H9 (cell line): ENCODE results near the gene FOLR2. TPM values are rescaled to one million over a fixed set of nuclear protein-coding genes. Genes with fewer than 3 reads are reported as not detected.

Source experiments
- DNase-seq: peaks from one replicate; pipeline ENCODE4 v3.0.0-alpha.2; 2017
- H2AFZ ChIP-seq: one replicate; pipeline ENCODE4 v1.6.1; 2013; ENCODE audit warnings: mild to moderate bottlenecking, low read length, control low read depth, moderate library complexity
- H2AK5ac ChIP-seq: 2 replicates; pipeline ENCODE4 v1.6.1; 2013; ENCODE audit warnings: low read length, control low read depth, mixed read lengths; ENCODE audit not compliant: insufficient read length
- H2BK120ac ChIP-seq: one replicate; pipeline ENCODE4 v1.6.1; 2013; ENCODE audit warnings: low read depth, mild to moderate bottlenecking, low read length, control low read depth, inconsistent platforms; ENCODE audit not compliant: poor library complexity, severe bottlenecking
- H2BK12ac ChIP-seq: 2 replicates; pipeline ENCODE4 v1.6.1; 2013; ENCODE audit warnings: low read length, control low read depth, mixed read lengths, low read depth; ENCODE audit not compliant: insufficient read length
- H2BK15ac ChIP-seq: 2 replicates; pipeline ENCODE4 v1.6.1; 2013; ENCODE audit warnings: low read depth, low read length, control low read depth
- H2BK20ac ChIP-seq: one replicate; pipeline ENCODE4 v1.6.1; 2013; ENCODE audit warnings: low read depth, mild to moderate bottlenecking, low read length, control low read depth, inconsistent platforms; ENCODE audit not compliant: poor library complexity, severe bottlenecking
- H2BK5ac ChIP-seq: 2 replicates; pipeline ENCODE4 v1.6.1; 2013; ENCODE audit warnings: low read length, control low read depth, mixed read lengths; ENCODE audit not compliant: insufficient read length
- H3K14ac ChIP-seq: 2 replicates; pipeline ENCODE4 v1.6.1; 2013; ENCODE audit warnings: low read length, control low read depth; ENCODE audit not compliant: insufficient read depth
- H3K18ac ChIP-seq: 2 replicates; pipeline ENCODE4 v1.6.1; 2013; ENCODE audit warnings: low read depth, mild to moderate bottlenecking, mixed read lengths, low read length, control low read depth; ENCODE audit not compliant: insufficient read length
- H3K23ac ChIP-seq: 2 replicates; pipeline ENCODE4 v1.6.1; 2013; ENCODE audit warnings: low read length, control low read depth, mixed read lengths, low read depth; ENCODE audit not compliant: insufficient read length
- H3K23me2 ChIP-seq: 2 replicates; pipeline ENCODE4 v1.6.1; 2013; ENCODE audit warnings: low read depth, mild to moderate bottlenecking, mixed read lengths, low read length, control low read depth; ENCODE audit not compliant: insufficient read length, poor library complexity, severe bottlenecking
- H3K27ac ChIP-seq: 2 replicates; pipeline ENCODE4 v1.5.1; 2013; ENCODE audit warnings: low read length, control low read depth, mixed read lengths, low read depth; ENCODE audit not compliant: insufficient read length
- H3K27me3 ChIP-seq: 2 replicates; pipeline ENCODE4 v1.6.1; 2013; ENCODE audit warnings: low read length, control low read depth, inconsistent platforms; ENCODE audit not compliant: insufficient read depth
- H3K4ac ChIP-seq: 2 replicates; pipeline ENCODE4 v1.6.1; 2013; ENCODE audit warnings: low read depth, mild to moderate bottlenecking, control low read depth, inconsistent platforms, low read length, moderate library complexity
- H3K4me1 ChIP-seq: 2 replicates; pipeline ENCODE4 v1.6.1; 2013; ENCODE audit warnings: low read length, control low read depth, inconsistent platforms; ENCODE audit not compliant: insufficient read depth
- H3K4me2 ChIP-seq: 2 replicates; pipeline ENCODE4 v1.6.1; 2013; ENCODE audit warnings: low read length, control low read depth, mixed read lengths; ENCODE audit not compliant: insufficient read length, insufficient read depth
- H3K56ac ChIP-seq: 2 replicates; pipeline ENCODE4 v1.6.1; 2013; ENCODE audit warnings: low read depth, mild to moderate bottlenecking, mixed read lengths, low read length, control low read depth; ENCODE audit not compliant: insufficient read length
- H3K79me1 ChIP-seq: 2 replicates; pipeline ENCODE4 v1.6.1; 2013; ENCODE audit warnings: low read depth, mild to moderate bottlenecking, moderate library complexity, low read length, control low read depth, inconsistent platforms; ENCODE audit not compliant: insufficient read depth, poor library complexity, severe bottlenecking
- H3K79me2 ChIP-seq: 2 replicates; pipeline ENCODE4 v1.6.1; 2013; ENCODE audit warnings: low read length, control low read depth, inconsistent platforms; ENCODE audit not compliant: insufficient read depth
- H3K9ac ChIP-seq: 2 replicates; pipeline ENCODE4 v1.6.1; 2013; ENCODE audit warnings: low read length, control low read depth, mixed read lengths; ENCODE audit not compliant: insufficient read length; ENCODE audit errors: extremely low read depth
- H3K9me3 ChIP-seq: one replicate; pipeline ENCODE4 v1.6.1; 2013; ENCODE audit warnings: low read depth, low read length, inconsistent platforms; ENCODE audit not compliant: control insufficient read depth
- H3T11ph ChIP-seq: one replicate; pipeline ENCODE4 v1.6.1; 2013; ENCODE audit warnings: mild to moderate bottlenecking, low read length, control low read depth, inconsistent platforms
- H4K20me1 ChIP-seq: one replicate; pipeline ENCODE4 v1.6.1; 2013; ENCODE audit not compliant: control insufficient read depth, insufficient read length, insufficient read depth
- H4K5ac ChIP-seq: 2 replicates; pipeline ENCODE4 v1.6.1; 2013; ENCODE audit warnings: low read depth, mild to moderate bottlenecking, mixed read lengths, low read length, control low read depth; ENCODE audit not compliant: insufficient read length
- H4K8ac ChIP-seq: replicated peaks from 2 replicates; pipeline ENCODE4 v1.6.1; 2013; ENCODE audit warnings: low read length, control low read depth, mixed read lengths, low read depth; ENCODE audit not compliant: insufficient read length
- H4K91ac ChIP-seq: 2 replicates; pipeline ENCODE4 v1.6.1; 2013; ENCODE audit warnings: low read depth, mild to moderate bottlenecking, moderate library complexity, mixed read lengths, low read length, control low read depth; ENCODE audit not compliant: insufficient read length
- H3K27ac Mint-ChIP-seq, 3 experiments: 2 replicates in 2 of 3; 3 replicates in 1 of 3; pipeline ENCODE4 v1.8.0; 2020 to 2021; ENCODE audit warnings: mixed read lengths in 3 of 3, mild to moderate bottlenecking in 1 of 3, moderate library complexity in 1 of 3
- H3K27me3 Mint-ChIP-seq: 2 replicates; pipeline ENCODE4 v1.8.0; 2021; ENCODE audit warnings: low read depth, mild to moderate bottlenecking, moderate library complexity, mixed read lengths
- H3K36me3 Mint-ChIP-seq, 3 experiments: 2 replicates in 2 of 3; 3 replicates in 1 of 3; pipeline ENCODE4 v1.8.0; 2020 to 2021; ENCODE audit warnings: low read depth in 3 of 3, mixed read lengths in 3 of 3; ENCODE audit not compliant: insufficient read depth in 1 of 3
- H3K4me1 Mint-ChIP-seq, 2 experiments: 2 replicates each; pipeline ENCODE4 v1.8.0; 2020; ENCODE audit warnings: mixed read lengths in 2 of 2
- H3K4me3 Mint-ChIP-seq, 2 experiments: 2 replicates in 1 of 2; 3 replicates in 1 of 2; pipeline ENCODE4 v1.8.0; 2020 to 2021; ENCODE audit warnings: mild to moderate bottlenecking in 2 of 2, mixed read lengths in 2 of 2, moderate library complexity in 1 of 2
- H3K9me3 Mint-ChIP-seq, 2 experiments: 2 replicates in 1 of 2; 3 replicates in 1 of 2; pipeline ENCODE4 v1.8.0; 2020; ENCODE audit warnings: mild to moderate bottlenecking in 2 of 2, mixed read lengths in 2 of 2, moderate library complexity in 1 of 2
- WGBS: extraction: QIAGEN DNeasy Blood & Tissue Kit; methylation state at CpG from one replicate; pipeline ENCODE4 v1.1.7; 2013; ENCODE audit warnings: missing lambda C conversion rate, low lambda C conversion rate, mixed read lengths; ENCODE audit not compliant: insufficient read length; ENCODE audit errors: extremely low coverage; 5-methylcytosine and 5-hydroxymethylcytosine counted together
- total RNA-seq: library from RNA; stranded (reverse); gene quantifications from 2 replicates; pipeline ENCODE4 v1.2.1, GENCODE V29; 2021
- TF ChIP-seq, protein P1 (sequence below): fragments of 200-600 bp; sonication (generic); conservative IDR thresholded peaks from 3 replicates; pipeline ENCODE4 v1.8.0; 2021; ENCODE audit warnings: antibody characterized with exemption, mild to moderate bottlenecking

FOLR2 gene
- total RNA-seq, 1 experiment from 2014 or later: not detected

GRCh38 chr11:72245263-72245816 lies 28.7 kb downstream of the FOLR2 start:
- Histone ChIP-seq H3K27me3 (peaks cover 66% of the 10 kb centered on the region), H2BK20ac (no peak overlapping the region), H3K9ac (no peak overlapping the region), H2BK120ac (no peak overlapping the region), H3K14ac (no peak overlapping the region), H3K23ac (no peak overlapping the region), H4K8ac (no peak overlapping the region), H3K79me1 (no peaks in the 10 kb centered on the region), H2BK12ac (no peak overlapping the region), H2BK5ac (no peak overlapping the region), H3K4me2 (peak overlapping the region; percentile 98), H3K9me3 (no peaks in the 10 kb centered on the region), H3K27ac (no peak overlapping the region), H3K4ac (no peak overlapping the region), H2AFZ (no peak overlapping the region), H3K23me2 (peaks cover 15% of the 10 kb centered on the region), H4K91ac (no peak overlapping the region), H4K5ac (no peak overlapping the region), H2BK15ac (no peak overlapping the region), H3K18ac (no peak overlapping the region), H4K20me1 (no peaks in the 10 kb centered on the region), H3T11ph (no peak overlapping the region), H3K4me1 (peaks cover 9% of the 10 kb centered on the region; the same call in 1 of the 2 replicates), H3K79me2 (no peaks in the 10 kb centered on the region), H2AK5ac (no peak overlapping the region), H3K56ac (no peak overlapping the region)
- H3K27ac Mint-ChIP-seq: no peak overlapping the region
- H3K4me1 Mint-ChIP-seq: peaks cover 17 to 33% of the 10 kb centered on the region in 2 experiments
- peaks cover 46% of the 10 kb centered on the region for H3K27me3 Mint-ChIP-seq
- DNase-seq: peak; percentile 26
- no CpG with 5 or more reads among the region's 19 CpGs for WGBS
- no peak overlapping the region for H3K4me3 Mint-ChIP-seq
- H3K9me3 Mint-ChIP-seq: peaks cover 0 to 4% of the 10 kb centered on the region in 2 experiments; a peak in 3 of 5 replicates
- TF ChIP-seq, protein P1, sequence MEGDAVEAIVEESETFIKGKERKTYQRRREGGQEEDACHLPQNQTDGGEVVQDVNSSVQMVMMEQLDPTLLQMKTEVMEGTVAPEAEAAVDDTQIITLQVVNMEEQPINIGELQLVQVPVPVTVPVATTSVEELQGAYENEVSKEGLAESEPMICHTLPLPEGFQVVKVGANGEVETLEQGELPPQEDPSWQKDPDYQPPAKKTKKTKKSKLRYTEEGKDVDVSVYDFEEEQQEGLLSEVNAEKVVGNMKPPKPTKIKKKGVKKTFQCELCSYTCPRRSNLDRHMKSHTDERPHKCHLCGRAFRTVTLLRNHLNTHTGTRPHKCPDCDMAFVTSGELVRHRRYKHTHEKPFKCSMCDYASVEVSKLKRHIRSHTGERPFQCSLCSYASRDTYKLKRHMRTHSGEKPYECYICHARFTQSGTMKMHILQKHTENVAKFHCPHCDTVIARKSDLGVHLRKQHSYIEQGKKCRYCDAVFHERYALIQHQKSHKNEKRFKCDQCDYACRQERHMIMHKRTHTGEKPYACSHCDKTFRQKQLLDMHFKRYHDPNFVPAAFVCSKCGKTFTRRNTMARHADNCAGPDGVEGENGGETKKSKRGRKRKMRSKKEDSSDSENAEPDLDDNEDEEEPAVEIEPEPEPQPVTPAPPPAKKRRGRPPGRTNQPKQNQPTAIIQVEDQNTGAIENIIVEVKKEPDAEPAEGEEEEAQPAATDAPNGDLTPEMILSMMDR: no peak
- peaks cover 0 to 5% (median 0%) of the 10 kb centered on the region in 3 experiments; a peak in 3 of 7 replicates for H3K36me3 Mint-ChIP-seq
